H1 (cell line): ENCODE results near the gene TNN. TPM values are rescaled to one million over a fixed set of nuclear protein-coding genes. Genes with fewer than 3 reads are reported as not detected.

Experiments used
- CTCF ChIA-PET: fragments of 300-600 bp; sonication (Branson Sonifier 250); formaldehyde crosslinking; loops from one replicate; lab custom pipeline; 2021; ENCODE audit not compliant: partially characterized antibody; lab: Charles Lee
- POLR2A ChIA-PET: fragments of 300-600 bp; sonication (Branson Sonifier 250); formaldehyde crosslinking; loops from one replicate; lab custom pipeline; 2021; ENCODE audit warnings: inconsistent platforms; ENCODE audit not compliant: partially characterized antibody; lab: Charles Lee
- DNase-seq, 2 experiments: peaks; one replicate each; pipeline versions ENCODE4 v3.0.0 to v3.0.0-alpha.2; 2010 to 2022; ENCODE audit warnings: low spot score in 2 of 2, low read depth in 1 of 2, mixed read lengths in 1 of 2
- FAIRE-seq: peaks from 2 replicates; lab custom pipeline; 2011; peaks lifted over from hg19 to GRCh38; lab: Jason Lieb, UNC
- H2AFZ ChIP-seq: 2 replicates; pipeline ENCODE4 v1.8.1; 2012; ENCODE audit warnings: low read length, inconsistent platforms
- H2AK5ac ChIP-seq: 2 replicates; pipeline ENCODE4 v1.6.1; 2013; ENCODE audit warnings: low read depth, low read length
- H2BK120ac ChIP-seq: replicated peaks from 2 replicates; pipeline ENCODE3; 2013; ENCODE audit warnings: low read depth, low read length, inconsistent platforms
- H2BK12ac ChIP-seq: 2 replicates; pipeline ENCODE4 v1.6.1; 2013; ENCODE audit warnings: low read depth, low read length
- H2BK15ac ChIP-seq: 2 replicates; pipeline ENCODE4 v1.6.1; 2013; ENCODE audit warnings: low read length
- H2BK20ac ChIP-seq: 2 replicates; pipeline ENCODE4 v1.6.1; 2013; ENCODE audit warnings: low read length
- H2BK5ac ChIP-seq: 2 replicates; pipeline ENCODE4 v1.6.1; 2013; ENCODE audit warnings: low read depth, low read length
- H3K14ac ChIP-seq: 2 replicates; pipeline ENCODE4 v1.6.1; 2013; ENCODE audit warnings: inconsistent platforms; ENCODE audit not compliant: insufficient read length
- H3K18ac ChIP-seq: 2 replicates; pipeline ENCODE4 v1.6.1; 2013; ENCODE audit warnings: low read length; ENCODE audit errors: extremely low read depth
- H3K23ac ChIP-seq: 2 replicates; pipeline ENCODE4 v1.6.1; 2013; ENCODE audit warnings: inconsistent platforms; ENCODE audit not compliant: insufficient read length
- H3K23me2 ChIP-seq: 2 replicates; pipeline ENCODE4 v1.6.1; 2013; ENCODE audit warnings: low read depth, low read length
- H3K27ac ChIP-seq: 2 replicates; pipeline ENCODE4 v1.6.1; 2011; ENCODE audit warnings: low read depth, low read length, inconsistent platforms
- H3K27me3 ChIP-seq, 4 experiments: replicated peaks in 1 of 4; 1 replicate in 1 of 4; 2 replicates in 3 of 4; pipeline versions ENCODE4 v1.6.1 to v1.8.1; 2011 to 2013; ENCODE audit warnings: low read length in 3 of 4, mild to moderate bottlenecking in 3 of 4, inconsistent platforms in 2 of 4, mixed read lengths in 2 of 4, moderate library complexity in 1 of 4; ENCODE audit not compliant: control insufficient read depth in 3 of 4, insufficient read depth in 3 of 4; ENCODE audit errors: extremely low read depth in 1 of 4
- H3K36me3 ChIP-seq, 4 experiments: 2 replicates each; pipeline versions ENCODE4 v1.6.1 to v1.8.1; 2011 to 2013; ENCODE audit warnings: mild to moderate bottlenecking in 4 of 4, low read length in 3 of 4, moderate library complexity in 2 of 4, control low read depth in 1 of 4, inconsistent platforms in 1 of 4; ENCODE audit not compliant: insufficient read depth in 4 of 4, control insufficient read depth in 2 of 4
- H3K4ac ChIP-seq: replicated peaks from 2 replicates; pipeline ENCODE3; 2013; ENCODE audit warnings: low read length, low read depth, mixed read lengths, inconsistent platforms; ENCODE audit not compliant: insufficient read length
- H3K4me1 ChIP-seq, 4 experiments: replicated peaks in 1 of 4; 1 replicate in 1 of 4; 2 replicates in 3 of 4; pipeline versions ENCODE4 v1.6.1 to v1.8.1; 2011 to 2013; ENCODE audit warnings: low read length in 3 of 4, inconsistent platforms in 2 of 4, mixed read lengths in 1 of 4; ENCODE audit not compliant: insufficient read depth in 4 of 4, control insufficient read depth in 3 of 4
- H3K4me2 ChIP-seq, 2 experiments: 2 replicates each; pipeline versions ENCODE4 v1.6.1 to v1.8.1; 2011 to 2013; ENCODE audit warnings: low read depth in 2 of 2, low read length in 2 of 2, control low read depth in 1 of 2, inconsistent platforms in 1 of 2, mild to moderate bottlenecking in 1 of 2; ENCODE audit not compliant: insufficient read depth in 1 of 2
- H3K4me3 ChIP-seq, 4 experiments: fragments of 200-600, 300-600 bp in 1 of 4; sonication (generic), shearing (Covaris generic), sonication (Bioruptor Twin) in 1 of 4; 2 replicates each; pipeline versions ENCODE4 v1.5.1 to v1.8.1; 2011 to 2016; ENCODE audit warnings: low read length in 4 of 4, low read depth in 3 of 4, control low read depth in 2 of 4, inconsistent platforms in 2 of 4, mild to moderate bottlenecking in 2 of 4, mixed read lengths in 1 of 4, moderate library complexity in 1 of 4; ENCODE audit not compliant: insufficient read depth in 2 of 4; ENCODE audit errors: extremely low read depth in 1 of 4
- H3K56ac ChIP-seq: replicated peaks from 2 replicates; pipeline ENCODE3; 2013; ENCODE audit warnings: low read depth, mild to moderate bottlenecking, mixed read lengths, low read length, inconsistent platforms; ENCODE audit not compliant: insufficient read length
- H3K79me1 ChIP-seq: 2 replicates; pipeline ENCODE4 v1.6.1; 2013; ENCODE audit warnings: low read depth, low read length, control low read depth
- H3K79me2 ChIP-seq, 2 experiments: 2 replicates each; pipeline versions ENCODE4 v1.6.1 to v1.8.1; 2012 to 2013; ENCODE audit warnings: low read length in 2 of 2, mild to moderate bottlenecking in 2 of 2, inconsistent platforms in 1 of 2; ENCODE audit not compliant: insufficient read depth in 2 of 2, control insufficient read depth in 1 of 2
- H3K9ac ChIP-seq, 4 experiments: replicated peaks in 1 of 4; 1 replicate in 1 of 4; 2 replicates in 3 of 4; pipeline versions ENCODE4 v1.6.1 to v1.8.1; 2011 to 2013; ENCODE audit warnings: low read depth in 3 of 4, low read length in 3 of 4, control low read depth in 2 of 4, mild to moderate bottlenecking in 2 of 4, moderate library complexity in 2 of 4, inconsistent platforms in 1 of 4; ENCODE audit errors: extremely low read depth in 1 of 4
- H3K9me3 ChIP-seq, 2 experiments: 2 replicates each; pipeline versions ENCODE4 v1.6.1 to v1.8.1; 2012 to 2013; ENCODE audit warnings: mild to moderate bottlenecking in 2 of 2, moderate library complexity in 2 of 2, control low read depth in 1 of 2, inconsistent platforms in 1 of 2, low read depth in 1 of 2, low read length in 1 of 2, mixed read lengths in 1 of 2; ENCODE audit not compliant: insufficient read depth in 2 of 2
- H4K20me1 ChIP-seq, 2 experiments: replicated peaks in 1 of 2; 2 replicates each; pipeline versions ENCODE3 to v1.8.1; 2011 to 2013; ENCODE audit warnings: inconsistent platforms in 2 of 2, low read length in 2 of 2, mild to moderate bottlenecking in 1 of 2; ENCODE audit not compliant: insufficient read depth in 2 of 2, control insufficient read depth in 1 of 2
- H4K5ac ChIP-seq: 2 replicates; pipeline ENCODE4 v1.6.1; 2013; ENCODE audit warnings: low read length, low read depth, mixed read lengths, inconsistent platforms; ENCODE audit not compliant: insufficient read length
- H4K8ac ChIP-seq: 2 replicates; pipeline ENCODE4 v1.8.0; 2013; ENCODE audit warnings: mild to moderate bottlenecking, moderate library complexity, low read length, inconsistent platforms; ENCODE audit not compliant: insufficient read depth; ENCODE audit errors: extremely low read depth
- H4K91ac ChIP-seq: replicated peaks from 2 replicates; pipeline ENCODE3; 2013; ENCODE audit warnings: low read length, mixed read lengths, inconsistent platforms; ENCODE audit not compliant: insufficient read length
- BCL11A ChIP-seq, 2 experiments: IDR thresholded peaks; one replicate each; pipeline ENCODE4 v1.6.1; 2011; ENCODE audit warnings: low read depth in 2 of 2, low read length in 2 of 2, mild to moderate bottlenecking in 2 of 2
- CEBPB ChIP-seq: IDR thresholded peaks from 2 replicates; pipeline ENCODE4 v1.6.1; 2012; ENCODE audit warnings: low read depth, low read length
- EZH2 ChIP-seq: fragments of 200-600 bp; sonication (generic); IDR thresholded peaks from 2 replicates; pipeline ENCODE4 v1.7.1; 2012; ENCODE audit warnings: low read depth, mild to moderate bottlenecking, moderate library complexity, low read length, inconsistent platforms; ENCODE audit not compliant: severe bottlenecking
- GTF2F1 ChIP-seq: IDR thresholded peaks from 2 replicates; pipeline ENCODE4 v1.6.1; 2012; ENCODE audit warnings: low read depth, low read length, improper control_type of control experiment, borderline replicate concordance
- NANOG ChIP-seq: IDR thresholded peaks from 2 replicates; pipeline ENCODE4 v1.6.1; 2011; ENCODE audit warnings: low read length, low read depth, mild to moderate bottlenecking, inconsistent platforms; ENCODE audit not compliant: insufficient read depth, poor library complexity, severe bottlenecking
- NRF1 ChIP-seq: IDR thresholded peaks from 2 replicates; pipeline ENCODE4 v1.6.1; 2011; ENCODE audit warnings: mild to moderate bottlenecking, low read depth, low read length, improper control_type of control experiment
- POU5F1 ChIP-seq: IDR thresholded peaks from 2 replicates; pipeline ENCODE4 v1.6.1; 2011; ENCODE audit warnings: low read depth, mild to moderate bottlenecking, low read length, moderate library complexity
- RNF2 ChIP-seq: fragments of 200-900, 300-1000 bp; sonication (generic); IDR thresholded peaks from 2 replicates; pipeline ENCODE4 v1.7.1; 2016; ENCODE audit warnings: borderline replicate concordance, low read depth, mild to moderate bottlenecking, antibody characterized with exemption, low read length; ENCODE audit not compliant: poor library complexity, severe bottlenecking; ENCODE audit errors: missing control alignments
- SP4 ChIP-seq: IDR thresholded peaks from 2 replicates; pipeline ENCODE4 v1.6.1; 2012; ENCODE audit warnings: low read length, inconsistent platforms
- ZNF274 ChIP-seq: IDR thresholded peaks from 2 replicates; pipeline ENCODE4 v1.7.0; 2012; ENCODE audit warnings: low read length, borderline replicate concordance; ENCODE audit errors: extremely low read depth
- WGBS, 2 experiments: shearing (Covaris generic) in 1 of 2; methylation state at CpG; one replicate each; pipeline versions ENCODE4 v1.1.6 to v1.1.7; 2013 to 2015; ENCODE audit warnings: low lambda C conversion rate in 2 of 2, mixed read lengths in 2 of 2, inconsistent platforms in 1 of 2, low coverage in 1 of 2, missing lambda C conversion rate in 1 of 2; ENCODE audit not compliant: insufficient replicate concordance in 2 of 2, insufficient coverage in 1 of 2, insufficient read length in 1 of 2; ENCODE audit errors: extremely low coverage in 1 of 2, missing lambda C conversion rate in 1 of 2; 5-methylcytosine and 5-hydroxymethylcytosine counted together
- polyA plus RNA-seq, 7 experiments: library from polyadenylated mRNA; depleted of rRNA in 3 of 7; stranded (reverse) in 5 of 7; unstranded in 2 of 7; fragments of >200 nt in 5 of 7; fragments of 200-250 nt in 2 of 7; gene quantifications; 1 replicate in 5 of 7; 2 replicates in 1 of 7; 4 replicates in 1 of 7; pipeline versions ENCODE4 v1.2.1 to v1.2.3, GENCODE V29; 2011 to 2013; ENCODE audit warnings: missing spikeins in 2 of 7, mixed read lengths in 2 of 7
- total RNA-seq: library from RNA; stranded (reverse); fragmentation: NEBNext Ultra II Directional; extraction: Animal tissue kit (Norgen Biotek cat#: 25700); gene quantifications from 2 replicates; pipeline ENCODE4 v1.2.1, GENCODE V29; 2021
- TF ChIP-seq, protein P1 (sequence below): IDR thresholded peaks from 2 replicates; pipeline ENCODE4 v1.6.1; 2011; ENCODE audit warnings: low read depth, mild to moderate bottlenecking, low read length; ENCODE audit not compliant: insufficient read depth

Gene TNN
- total and polyA plus RNA-seq, 2 of the 8 experiments (the other 6 are each of a cell fraction or from before 2014, with no cell fraction given), result 0.21 to 0.30 TPM

GRCh38 chr1:175195798-175196197 lies 128.2 kb downstream of the TNN start:
- Histone ChIP-seq H2BK120ac (no peak overlapping the region), H2BK20ac (no peak overlapping the region), H3K23me2 (peaks cover 13% of the 10 kb centered on the region), H3K14ac (no peak overlapping the region), H3K4me3 (no peak overlapping the region), H3K23ac (no peak overlapping the region), H2BK12ac (no peak overlapping the region), H3K4me1 (peaks cover 0 to 5% (median 5%) of the 10 kb centered on the region in 4 experiments; a peak in 3 of 7 replicates), H3K4ac (no peak overlapping the region), H3K27me3 (peaks cover 3 to 19% (median 15%) of the 10 kb centered on the region in 4 experiments), H3K36me3 (no peaks in the 10 kb centered on the region), H4K20me1 (no peaks in the 10 kb centered on the region), H3K9me3 (no peaks in the 10 kb centered on the region), H3K56ac (no peak overlapping the region), H3K27ac (no peak overlapping the region), H3K79me2 (no peaks in the 10 kb centered on the region), H2BK15ac (no peak overlapping the region), H4K91ac (no peak overlapping the region), H2BK5ac (no peak overlapping the region), H2AFZ (no peak overlapping the region), H3K18ac (no peak overlapping the region), H3K79me1 (no peaks in the 10 kb centered on the region), H2AK5ac (no peak overlapping the region), H4K5ac (no peak overlapping the region), H3K4me2 (no peak overlapping the region), H3K9ac (no peak overlapping the region), H4K8ac (no peak overlapping the region)
- FAIRE-seq, result no peak
- ChIA-PET CTCF (interaction anchor here (0.7 to 2.9 kb wide), 8 partner anchors 12 to 166 kb away, joined by 3 to 9 read pairs (median 3); no protein-coding TSS in a partner anchor), POLR2A (no interaction called here)
- WGBS, 2 experiments, result 79% methylated on average over 3 of the region's 3 CpGs; no CpG with 5 or more reads in 1 of the 2 experiments
- no peak for DNase-seq
- TF ChIP-seq GTF2F1, result no peak
- no peak for TF ChIP-seq EZH2
- TF ChIP-seq, protein P1, sequence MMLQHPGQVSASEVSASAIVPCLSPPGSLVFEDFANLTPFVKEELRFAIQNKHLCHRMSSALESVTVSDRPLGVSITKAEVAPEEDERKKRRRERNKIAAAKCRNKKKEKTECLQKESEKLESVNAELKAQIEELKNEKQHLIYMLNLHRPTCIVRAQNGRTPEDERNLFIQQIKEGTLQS, result no peak
- TF ChIP-seq CEBPB, result no peak
- TF ChIP-seq ZNF274, result no peak
- TF ChIP-seq POU5F1, result no peak
- TF ChIP-seq NRF1, result no peak
- no peak for TF ChIP-seq BCL11A (IDR thresholded peaks at IDR 0.05; ENCODE audit: low read depth in 2 of 2, low read length in 2 of 2)
- no peak for TF ChIP-seq NANOG
- TF ChIP-seq SP4, result no peak
- no peak for TF ChIP-seq RNF2
